SHP77 treated with DMSO at 0.1 percent for 48 hours (cell line): ENCODE results near the gene DUOX1.
A peak's percentile ranks its signal among the peaks of the same experiment; 100 is the strongest.

Experiments used
- DNase-seq: peaks from one replicate; lab custom pipeline; 2025; lab: John Stamatoyannopoulos, UW

The DUOX1 gene

DNA sequence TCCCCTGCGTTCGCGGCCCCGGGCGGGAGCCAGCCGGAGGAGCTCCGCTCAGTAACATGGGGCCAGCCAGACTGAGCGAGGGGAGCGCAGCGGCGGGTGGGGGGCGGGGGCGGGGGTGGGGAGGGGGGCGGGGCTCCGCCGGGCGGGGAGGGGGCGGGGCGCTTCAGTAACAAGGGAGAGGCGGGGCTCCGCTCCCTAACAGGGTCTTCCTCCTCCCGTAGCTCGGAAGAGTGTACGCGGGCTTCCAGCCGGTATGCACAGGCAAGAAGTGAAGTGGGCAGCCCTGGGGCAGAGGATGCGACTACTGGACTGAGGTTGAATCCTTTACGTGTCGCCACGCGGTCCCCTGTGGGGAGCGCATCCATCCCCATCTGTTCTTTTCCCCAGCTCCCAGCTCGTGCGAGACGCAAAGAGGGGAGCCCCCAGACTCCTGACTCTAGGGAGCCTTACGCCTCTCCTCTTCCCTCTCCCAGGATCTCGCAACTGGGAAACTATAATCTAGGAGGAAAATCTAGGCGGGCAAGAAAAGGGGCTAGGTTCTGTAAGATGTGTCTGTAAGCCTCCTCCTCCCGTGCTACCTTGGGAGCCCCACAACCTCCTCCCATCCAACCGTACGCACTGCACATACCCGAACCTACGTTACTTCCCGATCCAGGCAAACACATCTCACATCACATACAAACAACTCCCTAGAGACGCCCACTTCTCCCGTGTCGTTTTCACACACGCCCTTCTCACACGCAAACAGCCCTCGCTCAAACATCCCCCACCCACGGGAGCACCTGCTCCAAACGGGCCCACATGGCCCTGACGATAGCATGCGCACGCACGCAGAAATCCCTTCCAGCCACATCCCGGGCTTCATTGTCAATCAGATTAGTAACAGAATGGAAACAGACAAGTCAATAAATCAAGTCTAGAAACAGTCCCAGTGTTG, 58.4 kb downstream of the DUOX1 start, which contains the start of gene SHF:
SHF (minus strand) TSS at position 73 of the 937 bp plus-strand sequence; CDS start at position 58, 15 bp downstream.
- peak; percentile 31 for DNase-seq

DNA sequence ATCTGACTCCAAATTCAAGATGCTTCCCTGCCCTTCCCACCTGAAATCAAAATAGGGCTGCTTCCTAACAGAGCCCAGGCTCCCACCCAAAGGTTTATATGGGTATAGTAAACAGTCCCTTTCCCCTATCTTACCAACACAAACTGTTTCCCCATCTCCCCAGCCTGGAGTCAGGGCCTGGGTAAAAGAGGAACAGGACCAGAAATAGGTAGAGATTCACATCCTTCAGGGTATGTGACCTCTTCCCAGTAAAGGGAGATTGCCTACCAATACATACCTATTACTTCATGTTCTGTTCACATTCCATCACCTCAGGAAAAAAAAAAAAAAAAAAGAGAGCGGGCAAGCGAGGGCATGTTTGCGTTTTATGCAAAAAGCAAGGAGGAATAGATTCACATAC, 67.7 kb downstream of the DUOX1 start:
- no peak for DNase-seq

DNA sequence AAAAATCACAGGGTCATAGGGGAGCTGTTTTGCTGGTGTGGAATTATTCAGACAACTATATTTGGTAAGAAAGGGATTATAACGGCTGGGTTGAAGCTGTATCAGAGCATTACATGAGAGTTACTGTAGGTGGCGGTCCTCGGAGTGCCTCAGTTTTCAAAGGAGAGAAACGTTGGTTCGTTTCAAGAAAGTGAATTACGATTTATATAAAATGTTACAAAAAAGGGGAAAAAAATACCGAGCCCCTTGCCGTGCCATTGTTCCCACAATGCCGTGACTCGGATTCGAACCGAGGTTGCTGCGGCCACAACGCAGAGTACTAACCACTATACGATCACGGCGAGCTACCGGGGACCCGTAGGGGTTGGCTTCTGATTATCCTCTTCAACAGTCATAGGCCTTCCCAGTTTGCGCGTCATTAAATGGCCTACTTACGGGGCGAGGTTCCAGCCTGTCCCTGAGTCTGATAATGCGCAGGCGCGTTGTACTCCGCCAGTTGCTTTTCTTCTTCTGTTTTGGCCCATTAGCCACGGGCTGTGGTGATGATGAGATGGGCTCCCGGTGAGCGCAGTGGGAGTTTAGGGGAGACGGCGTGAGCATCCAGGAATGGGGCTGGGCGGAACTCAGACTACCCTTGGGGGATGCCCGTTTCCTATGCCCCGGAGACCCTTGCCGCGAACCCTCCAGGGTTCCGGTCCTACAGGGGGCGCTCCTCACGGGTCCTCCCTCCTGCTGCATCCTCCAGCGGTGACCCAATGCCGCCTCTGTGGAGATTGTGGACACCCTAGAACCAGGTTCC, 68.7 kb downstream of the DUOX1 start:
- DNase-seq, result peak; percentile 93

DNA sequence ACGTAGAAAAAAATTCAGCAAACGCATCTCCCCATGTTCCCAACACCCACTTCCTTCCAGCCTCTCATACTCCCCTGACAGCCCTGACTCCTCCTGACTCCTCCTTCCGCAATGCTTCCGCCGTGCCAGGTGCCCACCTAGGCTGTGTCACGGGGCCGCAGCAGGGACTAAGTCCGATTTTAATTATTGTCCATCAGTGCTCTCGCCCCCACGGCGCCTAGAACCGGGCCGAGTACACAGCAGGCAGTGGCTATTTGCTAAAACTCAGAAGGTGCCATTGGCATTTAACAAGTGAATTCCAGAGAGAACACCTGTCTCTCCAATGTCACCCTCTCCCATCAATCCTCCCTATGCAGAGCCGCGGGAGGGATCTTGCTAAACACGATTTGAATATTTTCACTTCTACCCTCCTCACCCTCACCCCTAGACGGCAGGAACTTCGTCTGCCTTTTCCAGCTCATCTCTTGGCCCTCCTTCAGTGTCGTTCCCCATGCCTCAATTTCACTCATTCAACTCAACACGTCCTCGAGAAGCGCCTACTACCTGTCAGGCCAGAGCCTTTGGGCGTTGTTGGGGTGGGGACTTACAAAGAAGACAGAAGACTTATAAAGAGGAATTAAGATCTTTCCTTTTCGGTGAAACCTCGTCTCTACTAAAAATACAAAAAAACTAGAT, 69.5 kb downstream of the DUOX1 start:
- no peak for DNase-seq

DNA sequence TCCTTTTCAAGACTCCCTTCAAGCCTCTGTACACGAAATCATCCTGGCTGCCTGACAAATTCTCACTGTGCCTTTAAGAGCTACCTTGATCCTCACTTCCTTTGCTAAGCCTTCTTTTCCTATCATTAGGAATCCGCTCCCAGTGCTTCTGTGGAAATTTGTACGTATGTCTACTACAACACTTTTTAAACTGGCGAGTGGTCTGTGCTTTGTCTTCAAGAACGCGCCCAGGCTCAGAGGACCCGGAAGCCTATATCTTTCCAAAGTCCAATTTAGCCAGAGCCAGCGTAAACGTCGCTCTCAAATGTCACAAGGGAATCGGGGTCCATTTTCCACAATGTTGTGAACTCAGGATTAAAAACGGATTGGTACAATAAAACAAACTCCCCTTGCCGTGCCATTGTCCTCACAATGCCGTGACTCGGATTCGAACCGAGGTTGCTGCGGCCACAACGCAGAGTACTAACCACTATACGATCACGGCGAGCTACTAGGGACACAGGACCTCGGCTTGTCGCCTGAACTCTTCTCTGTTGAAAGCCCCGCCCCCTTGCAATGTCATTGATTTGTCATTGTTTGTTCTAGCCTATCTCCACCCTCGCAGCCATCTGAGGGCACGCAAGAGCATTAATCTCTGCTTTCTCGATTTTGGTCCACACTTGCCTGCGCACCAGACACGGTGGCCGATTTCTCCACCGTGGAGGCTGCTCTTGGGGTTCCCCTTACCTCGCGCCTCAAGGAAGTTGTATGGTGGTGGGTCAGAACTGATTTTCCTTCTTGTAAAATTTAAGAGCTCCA, 70.4 kb downstream of the DUOX1 start:
- DNase-seq, result peak; percentile 94

DNA sequence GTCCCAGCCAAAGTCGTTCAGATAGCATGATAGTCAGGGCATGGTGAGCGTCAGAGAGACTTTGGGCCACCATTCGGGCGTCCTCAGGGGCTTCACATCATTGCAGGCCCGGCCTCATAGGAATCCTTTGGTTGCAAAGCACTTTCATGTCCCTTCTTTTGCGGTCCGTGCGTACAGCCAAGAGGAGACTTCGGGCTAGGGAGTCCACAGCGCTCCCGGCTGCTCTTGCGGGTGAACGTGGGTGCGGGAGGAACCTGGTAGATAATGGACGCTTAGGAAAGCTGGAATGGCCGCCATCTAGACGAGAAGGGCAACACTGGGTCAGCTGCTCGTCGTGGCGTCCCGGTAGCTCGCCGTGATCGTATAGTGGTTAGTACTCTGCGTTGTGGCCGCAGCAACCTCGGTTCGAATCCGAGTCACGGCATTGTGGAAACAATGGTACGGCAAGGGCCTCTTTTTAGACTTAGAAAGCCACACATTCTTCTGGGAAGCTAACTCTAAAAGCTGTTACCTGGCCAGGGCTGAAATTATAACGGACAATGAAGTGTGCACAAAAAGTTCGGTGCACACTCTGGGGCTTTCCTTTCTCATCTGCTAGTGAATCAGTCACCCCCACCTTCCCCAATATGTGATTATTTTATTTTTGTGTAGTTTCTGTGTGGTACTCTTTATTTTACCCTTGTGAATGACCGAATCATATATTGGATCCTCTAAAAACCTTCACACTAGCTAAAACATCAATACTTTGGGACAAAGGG, 71.2 kb downstream of the DUOX1 start:
- peak; percentile 78 for DNase-seq

DNA sequence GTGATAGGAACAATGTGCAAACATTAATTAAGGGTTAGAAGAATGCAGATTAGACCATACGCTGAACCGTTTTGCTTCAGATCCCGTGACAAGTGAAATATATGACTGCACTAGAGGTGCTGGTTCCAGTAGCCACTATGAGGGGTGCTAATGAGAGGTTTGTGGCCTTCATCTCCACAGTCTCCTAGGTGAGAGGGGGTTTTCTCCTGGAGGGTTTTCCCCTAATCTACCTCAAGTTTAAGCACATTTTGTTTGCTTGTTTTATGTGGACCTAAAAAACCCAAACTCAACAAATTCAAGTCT, 71.7 kb downstream of the DUOX1 start:
- no peak for DNase-seq

DNA sequence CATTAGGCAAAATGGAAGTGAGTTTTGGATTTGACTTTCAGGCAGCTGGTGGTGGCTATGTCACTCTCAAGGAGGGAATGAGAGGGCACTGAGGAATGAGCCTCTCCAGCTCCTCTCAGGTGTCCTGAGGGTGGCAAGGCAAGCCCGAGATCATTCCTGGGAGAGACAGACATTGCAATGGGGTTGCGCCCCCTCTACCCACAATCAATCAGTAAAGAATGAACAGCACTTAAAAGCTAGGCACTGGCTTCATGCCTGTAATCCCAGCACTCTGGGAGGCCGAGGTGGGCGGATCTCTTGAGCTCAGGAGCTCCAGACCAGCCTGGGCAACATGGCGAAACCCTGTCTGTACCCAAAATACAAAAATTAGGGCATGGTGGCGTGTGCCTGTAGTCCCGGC, 72.1 kb downstream of the DUOX1 start:
- no peak for DNase-seq

DNA sequence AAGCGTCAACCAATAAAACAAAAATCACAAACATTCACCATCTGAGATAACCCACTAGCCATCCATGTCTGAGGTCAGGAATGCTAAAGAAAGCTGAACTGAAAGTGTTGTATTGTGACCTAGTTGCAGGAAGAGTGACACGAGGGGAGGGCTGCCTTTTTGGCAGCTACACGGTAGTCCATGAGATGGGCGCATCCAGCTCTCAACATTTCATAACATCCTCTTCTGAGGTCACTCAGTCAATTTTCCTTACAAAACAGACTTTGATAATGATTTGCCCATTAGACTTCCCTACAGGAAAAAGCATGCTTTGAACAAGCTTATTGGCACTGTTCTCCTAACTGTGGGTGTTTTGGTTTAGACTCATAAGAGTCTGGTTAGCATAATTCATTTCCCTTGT, 73.4 kb downstream of the DUOX1 start:
- no peak for DNase-seq

DNA sequence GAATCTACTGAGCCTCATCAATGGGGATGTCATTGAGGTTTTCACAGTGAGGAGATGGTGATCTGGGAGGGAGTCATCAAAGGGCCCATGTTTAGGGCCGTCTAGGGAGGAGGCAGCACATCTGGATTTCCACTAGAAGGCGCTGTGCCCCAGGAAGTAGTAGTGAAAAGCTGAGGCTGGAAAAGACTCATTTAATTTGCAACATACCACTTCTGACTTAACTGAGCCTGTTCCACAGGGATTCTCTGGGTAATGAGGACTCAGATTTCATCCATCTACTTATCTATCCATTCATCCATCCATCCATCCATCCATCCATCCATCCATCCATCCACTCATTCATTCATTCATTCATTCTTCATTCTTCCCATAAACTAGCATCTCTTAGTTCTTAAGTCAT, 75.4 kb downstream of the DUOX1 start:
- DNase-seq, result peak; percentile 42

DNA sequence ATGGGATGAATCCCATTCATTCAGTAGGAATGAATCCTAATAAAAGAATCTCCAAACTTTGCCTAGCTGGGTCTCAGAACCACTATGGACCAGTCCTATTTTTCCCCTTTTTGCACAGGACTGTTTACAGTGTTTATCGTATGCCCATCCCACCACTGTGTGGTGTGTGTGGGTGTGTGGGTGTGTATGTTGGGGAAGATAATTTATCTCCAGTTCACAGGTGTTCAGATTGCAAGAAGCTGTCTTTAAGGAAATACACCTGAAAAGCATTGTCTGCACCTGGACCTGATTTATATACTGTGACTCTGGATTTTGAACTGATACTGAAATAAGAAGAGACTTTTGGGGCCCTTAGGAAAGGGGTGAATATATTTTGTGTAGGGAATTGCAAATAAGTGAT, 82.7 kb downstream of the DUOX1 start:
- DNase-seq, result no peak
